NOMO-1 (cell line): ENCODE results near the gene SLC2A4.

Experiments used
- DNase-seq, 2 experiments: peaks; one replicate each; lab custom pipeline; 2025; ENCODE audit not compliant: unreplicated experiment in 2 of 2; lab: John Stamatoyannopoulos, UW

Gene SLC2A4

GRCh38 chr17:7295230-7296180, 14.0 kb downstream of the SLC2A4 start:
- no peak for DNase-seq

DNA sequence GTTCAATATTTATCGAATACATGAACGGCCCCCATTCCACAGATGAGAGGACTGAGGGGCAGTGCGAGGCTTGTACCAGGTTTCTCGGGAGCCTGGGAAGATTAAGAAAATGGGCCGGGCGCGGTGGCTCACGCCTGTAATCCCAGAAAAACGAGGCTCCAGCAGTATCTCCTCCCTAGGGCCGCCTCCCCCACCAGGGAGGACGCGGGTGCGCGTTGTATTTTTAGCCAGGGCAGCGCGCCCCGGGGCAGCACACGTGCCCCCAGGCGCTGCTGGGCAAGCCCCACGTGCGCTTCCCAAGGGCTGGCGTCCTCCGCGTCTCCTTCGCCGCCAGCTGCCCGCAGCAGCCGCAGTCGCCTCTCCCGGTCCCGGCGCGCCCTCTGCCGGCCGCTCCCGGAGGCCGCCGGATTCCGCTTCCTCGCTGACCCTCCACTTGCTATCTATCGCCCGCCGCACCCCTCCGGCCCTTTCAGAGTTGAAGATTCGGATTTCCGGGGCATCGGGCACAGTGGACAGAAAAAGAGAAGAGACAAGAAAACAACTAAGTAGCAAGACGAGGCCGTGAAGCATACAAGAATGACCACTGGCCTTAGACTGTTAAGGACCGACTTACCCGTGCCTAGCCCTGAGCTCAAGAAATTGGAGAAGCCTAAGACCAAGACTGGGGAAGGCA, 14.8 kb downstream of the SLC2A4 start:
- peak; percentile 57 to 66 for DNase-seq

DNA sequence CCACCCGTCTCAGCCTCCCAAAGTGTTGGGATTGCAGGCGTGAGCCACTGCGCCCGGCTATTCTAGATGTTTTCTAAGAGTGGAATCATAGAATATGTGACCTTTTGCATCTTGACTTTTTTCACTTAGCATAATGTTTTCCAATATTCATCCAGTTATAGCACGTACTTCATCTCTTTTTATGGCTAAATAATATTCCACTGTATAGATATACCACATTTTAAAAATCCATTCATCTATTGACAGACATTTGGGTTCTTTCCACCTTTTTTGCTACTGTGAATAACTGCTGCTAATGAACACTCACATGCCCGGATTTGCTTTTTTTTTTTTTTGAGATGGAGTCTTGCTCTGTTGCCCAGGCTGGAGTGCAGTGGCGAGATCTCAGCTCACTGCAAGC, 22.7 kb downstream of the SLC2A4 start:
- no peak for DNase-seq

DNA sequence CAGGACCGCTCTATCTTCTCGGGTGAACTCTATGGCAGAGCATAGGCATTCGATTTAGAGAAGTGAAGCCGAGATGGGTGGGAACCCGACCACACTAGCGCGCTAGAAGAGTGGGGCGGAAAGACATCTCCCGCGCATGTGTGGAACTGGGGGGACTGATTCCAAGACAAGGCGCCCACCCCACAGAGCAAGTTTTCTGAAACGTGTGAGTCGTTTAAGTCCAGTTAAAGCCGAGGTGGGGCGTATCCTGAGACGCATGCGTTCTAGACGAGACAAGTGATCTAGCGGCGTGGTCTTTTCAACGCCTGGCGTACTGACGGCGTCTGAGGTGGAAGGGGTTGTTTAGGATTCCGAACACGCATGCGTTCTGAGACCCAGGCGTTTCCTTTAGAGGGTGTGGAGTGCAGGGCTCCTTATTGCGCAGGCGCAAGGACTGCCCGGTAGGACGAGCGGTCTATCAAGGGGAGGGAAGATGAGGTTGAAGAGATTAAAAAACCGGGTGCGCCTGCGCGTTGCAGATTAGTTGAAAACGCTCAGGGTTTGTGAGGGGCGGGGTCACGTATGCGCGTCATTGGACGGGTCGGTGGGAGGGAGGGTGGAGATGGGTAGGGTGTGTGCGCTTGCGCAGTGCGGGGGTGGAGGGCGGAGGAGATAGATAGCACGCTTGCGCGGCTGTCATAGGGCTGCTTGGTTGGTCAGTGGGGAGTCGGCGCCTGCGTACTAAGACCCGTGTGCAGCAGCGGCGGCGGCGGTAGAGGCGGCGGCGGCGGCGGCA, 25.6 kb downstream of the SLC2A4 start, which contains the start of gene EIF5A:
TSS of gene EIF5A (plus strand) at position 718 of the 775 bp plus-strand sequence. CDS start 2,008 bp downstream, outside the sequence.
- DNase-seq: peak; percentile 98 to 100

- peak; percentile 18 to 57 for DNase-seq
Observed at GRCh38 chr17:7307686-7308624, 26.4 kb downstream of the SLC2A4 start.

DNA sequence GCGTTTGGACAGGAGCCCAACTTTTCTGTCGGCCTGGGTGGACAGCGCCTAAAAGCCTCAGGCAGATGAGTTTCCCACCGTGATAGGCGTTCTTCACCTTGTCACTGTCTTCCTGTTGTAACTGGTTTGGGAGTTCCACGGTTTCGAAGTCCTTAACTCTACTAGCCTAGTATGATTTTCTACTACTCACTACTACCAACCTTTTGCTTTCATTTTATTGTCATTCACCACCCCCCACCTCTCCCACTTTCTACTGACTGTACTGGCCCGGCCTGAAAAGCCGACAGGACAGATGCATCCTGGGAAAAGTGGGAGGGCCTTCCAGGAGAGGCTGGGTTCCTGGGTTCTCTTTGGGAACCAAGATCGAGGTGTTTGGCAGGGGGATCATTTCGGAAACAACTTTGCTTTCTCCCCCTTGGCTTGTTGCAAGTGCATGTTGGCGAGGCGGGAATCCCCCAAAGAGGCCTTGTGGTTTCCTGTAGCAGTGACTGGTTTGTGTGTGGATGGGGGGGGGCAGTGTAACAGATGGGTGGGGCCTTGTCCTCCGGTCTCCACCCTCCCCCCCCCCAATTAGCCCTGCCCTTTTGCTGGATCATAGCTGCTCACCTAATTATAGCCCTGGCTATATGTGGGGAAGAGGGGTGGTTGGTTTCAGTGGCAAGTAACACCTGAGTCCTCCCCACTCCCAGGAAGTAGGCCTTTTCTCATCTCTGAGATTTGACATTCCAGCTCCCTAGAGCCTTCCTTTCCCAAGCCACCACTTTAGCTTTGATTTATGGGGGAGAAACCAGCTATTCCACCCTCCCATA, 27.3 kb downstream of the SLC2A4 start:
- DNase-seq: peak; percentile 67 to 91

DNA sequence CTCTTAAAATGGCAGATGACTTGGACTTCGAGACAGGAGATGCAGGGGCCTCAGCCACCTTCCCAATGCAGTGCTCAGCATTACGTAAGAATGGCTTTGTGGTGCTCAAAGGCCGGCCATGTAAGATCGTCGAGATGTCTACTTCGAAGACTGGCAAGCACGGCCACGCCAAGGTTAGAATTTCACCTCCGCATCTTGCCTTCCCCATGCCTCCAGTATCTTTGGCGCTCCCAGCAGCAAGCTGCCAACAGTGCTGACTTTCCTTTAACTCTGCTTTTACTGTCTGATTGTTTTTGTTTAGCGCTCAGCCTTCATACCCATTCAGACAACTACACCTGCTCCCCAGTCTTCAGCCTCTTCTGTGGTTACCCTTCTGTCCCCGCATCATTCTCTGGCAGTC, 28.1 kb downstream of the SLC2A4 start:
- no peak for DNase-seq

DNA sequence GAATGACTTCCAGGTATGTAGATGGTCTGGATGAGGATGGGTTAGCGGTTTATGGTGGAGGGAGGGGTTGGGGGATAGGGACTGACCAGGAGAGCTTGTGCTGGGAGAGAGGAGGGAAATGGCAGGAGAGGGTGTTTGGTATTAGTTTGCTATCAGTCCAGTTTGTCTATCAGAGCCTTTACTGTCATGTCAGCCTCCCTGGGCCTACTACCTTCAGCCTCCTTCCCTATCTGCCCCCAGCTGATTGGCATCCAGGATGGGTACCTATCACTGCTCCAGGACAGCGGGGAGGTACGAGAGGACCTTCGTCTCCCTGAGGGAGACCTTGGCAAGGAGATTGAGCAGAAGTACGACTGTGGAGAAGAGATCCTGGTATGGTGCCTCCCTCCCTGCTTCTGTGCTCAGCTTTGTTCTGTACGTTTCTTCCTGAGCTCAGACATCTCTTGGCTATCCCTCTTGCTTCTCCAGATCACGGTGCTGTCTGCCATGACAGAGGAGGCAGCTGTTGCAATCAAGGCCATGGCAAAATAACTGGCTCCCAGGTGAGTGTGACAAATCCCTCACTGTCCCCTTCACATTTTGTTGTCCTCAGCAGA, 29.7 kb downstream of the SLC2A4 start:
- DNase-seq: no peak

DNA sequence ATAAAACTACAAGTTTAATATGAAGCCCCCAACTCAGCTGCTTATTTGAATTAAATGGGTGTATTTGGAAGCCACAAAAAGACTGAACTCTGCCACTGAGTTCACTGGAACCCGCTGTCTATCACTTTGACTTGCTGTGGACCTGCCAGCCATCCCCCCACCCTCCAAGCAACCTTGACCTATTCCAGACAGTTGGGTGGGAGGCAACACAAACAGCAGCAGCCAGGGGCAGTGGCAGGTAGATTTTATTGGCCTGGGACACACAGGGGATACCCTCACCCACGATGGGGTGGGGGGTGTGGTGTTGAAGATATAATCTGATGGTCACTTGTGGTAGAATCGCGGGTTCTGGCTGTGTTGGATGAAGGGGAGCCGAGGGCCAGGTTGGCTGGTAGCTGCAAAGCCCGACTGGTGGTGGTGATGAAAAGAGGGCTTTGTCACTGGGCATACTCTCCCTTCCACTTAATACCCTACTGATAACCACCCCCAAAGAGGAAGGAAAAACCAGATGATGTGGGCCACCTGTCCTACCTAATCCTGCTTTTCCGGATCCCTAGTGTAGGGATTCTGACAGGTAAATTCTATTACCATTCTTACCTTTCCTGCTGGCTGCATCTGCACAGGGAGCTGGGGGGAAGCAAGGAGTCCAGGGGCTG, 31.0 kb downstream of the SLC2A4 start:
- no peak for DNase-seq

GRCh38 chr17:7313088-7313889, 31.8 kb downstream of the SLC2A4 start:
- DNase-seq: no peak

DNA sequence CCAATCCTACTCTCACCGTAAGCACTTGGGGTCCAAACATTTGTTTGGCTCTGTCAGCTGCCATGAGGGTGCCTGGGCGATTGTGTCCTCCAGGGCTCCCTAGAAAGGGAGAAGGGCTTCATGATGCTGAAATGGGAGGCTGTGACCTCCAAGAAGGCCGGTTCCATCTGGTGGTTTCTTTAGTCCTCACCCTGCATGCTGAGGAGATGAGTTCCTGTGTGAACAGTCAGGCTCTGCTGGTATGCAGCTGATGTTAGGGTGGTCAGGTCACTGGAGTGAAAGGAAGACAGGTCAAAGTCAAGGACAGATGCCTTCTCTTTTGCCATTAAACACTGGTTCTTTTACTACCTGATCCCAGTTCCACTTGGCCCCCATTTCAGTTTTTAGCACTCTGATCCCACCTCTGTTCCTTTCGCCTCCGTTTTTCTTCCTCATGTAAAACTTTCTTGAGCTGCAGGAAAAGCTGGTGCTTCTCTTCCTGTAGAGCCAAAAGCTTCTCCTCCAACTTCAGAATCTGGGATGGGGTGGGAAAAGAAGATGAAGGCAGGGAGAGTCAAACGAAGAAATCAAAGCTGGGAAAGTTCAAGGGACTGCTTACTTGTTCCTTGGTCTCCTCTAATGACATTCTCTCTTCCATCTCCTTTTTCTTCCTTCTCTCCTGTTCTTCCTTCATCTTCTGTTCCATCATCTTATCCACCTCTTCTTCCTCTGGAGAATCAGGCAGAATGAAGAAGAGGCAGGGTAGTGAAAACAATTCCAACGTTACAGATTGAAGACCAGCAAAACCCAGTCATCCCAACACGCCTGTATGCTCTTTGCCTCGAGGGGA, 32.6 kb downstream of the SLC2A4 start:
- DNase-seq: no peak

- peak; percentile 82 for DNase-seq
Observed at GRCh38 chr17:7314719-7315569, 33.4 kb downstream of the SLC2A4 start, which contains the start of gene GPS2. Gene GPS2 (minus strand): TSS chr17:7315360. CDS start chr17:7315052, 308 bp downstream.

DNA sequence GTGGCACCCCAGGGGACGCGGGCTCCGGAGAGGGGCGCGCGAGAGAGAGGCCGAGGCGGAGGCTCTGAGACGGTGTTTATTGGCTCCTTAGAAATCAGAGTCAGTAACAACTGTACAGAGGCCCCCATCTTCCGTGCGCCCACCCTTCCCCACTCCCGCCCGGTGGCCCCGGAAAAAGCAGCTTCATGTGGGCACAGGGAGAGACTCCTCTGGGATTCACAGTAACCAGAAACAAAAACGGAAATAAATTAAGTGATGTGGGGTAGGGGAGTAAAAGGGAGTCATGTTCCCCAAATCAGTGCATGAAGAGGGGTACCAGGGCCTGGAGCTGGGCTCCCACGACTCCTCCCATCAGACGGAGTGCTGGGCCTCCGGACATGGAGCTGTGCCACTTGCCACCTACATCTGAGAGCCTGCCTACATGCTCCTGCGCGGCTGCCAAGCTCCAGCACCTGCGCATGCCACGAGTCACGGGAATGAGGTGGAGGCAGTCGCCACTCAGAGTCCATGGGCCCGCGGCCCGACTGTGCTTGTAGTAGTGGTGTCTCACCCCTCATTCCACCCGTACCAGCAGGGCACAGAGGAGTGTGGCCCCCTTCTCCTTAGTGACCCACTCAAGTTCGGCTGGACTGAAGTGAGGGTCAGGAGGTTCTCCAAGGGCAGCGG, 34.2 kb downstream of the SLC2A4 start:
- no peak for DNase-seq

DNA sequence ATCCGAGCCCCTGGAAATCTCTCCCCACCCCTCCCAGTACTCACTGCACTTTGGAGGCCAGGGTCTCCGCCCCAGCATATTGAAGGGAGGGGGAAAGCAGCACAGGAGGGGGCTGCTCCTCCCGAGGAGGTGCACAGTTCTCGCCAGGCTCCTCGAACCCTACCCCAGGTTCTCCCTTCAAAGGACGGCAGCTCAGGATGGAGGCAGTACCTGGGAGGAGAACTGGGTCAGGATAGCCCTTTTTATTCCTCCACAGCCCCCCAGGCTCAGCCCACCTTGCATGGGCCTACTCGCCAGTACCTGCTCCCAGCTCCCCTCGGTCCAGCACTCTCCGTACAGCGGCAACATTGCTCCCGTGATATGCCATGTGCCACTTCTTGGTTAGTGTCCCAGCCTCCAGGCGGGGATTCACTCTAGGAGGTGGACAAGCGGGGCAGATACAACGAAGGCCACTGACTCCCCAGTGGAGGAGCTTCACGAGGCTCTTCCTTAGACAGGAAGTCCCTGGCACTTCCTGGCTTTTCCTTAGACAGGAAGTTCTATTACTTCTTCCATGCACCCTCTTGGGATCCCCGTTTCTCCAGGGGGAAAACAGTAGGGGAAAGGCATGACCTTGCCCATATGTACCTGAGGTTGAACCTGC, 35.8 kb downstream of the SLC2A4 start:
- no peak for DNase-seq
